ENCODE results near the gene AAK1. TPM values are rescaled to one million over a fixed set of nuclear protein-coding genes. Genes with fewer than 3 reads are reported as not detected.
A peak's percentile ranks its signal among the peaks of the same experiment; 100 is the strongest.
"Not testable (repeated sequence)": the region's sequence is repeated elsewhere in the genome, so short reads cannot be mapped to it uniquely, and the experiment has no call there.

AAK1 gene
- total RNA-seq, 2 experiments from 2014 or later = 114 to 115 TPM

- Mint-ChIP-seq H3K36me3 (ENCODE audit: low read depth) (peaks cover 13% of the 10 kb centered on the region), H3K27me3 (no peaks in the 10 kb centered on the region), H3K9me3 (peaks cover 4% of the 10 kb centered on the region), H3K27ac (no peak overlapping the region), H3K4me1 (ENCODE audit: low read depth) (peaks cover 16% of the 10 kb centered on the region), H3K4me3 (no peak overlapping the region)
- ATAC-seq = no peak
- CTCF ChIA-PET = interaction anchor here (0.8 to 7.4 kb wide), 4 partner anchors 14 to 64 kb away, joined by 3 to 40 read pairs (median 4); no protein-coding TSS in a partner anchor
- POLR2A ChIA-PET = interaction anchor here (0.9 to 1.0 kb wide), 2 partner anchors 17 to 23 kb away, joined by 3 to 5 read pairs; no protein-coding TSS in a partner anchor
- DNase-seq = no peak
- intact Hi-C loops (cut with micrococcal nuclease) = loop anchor here (1.0 kb wide), 1 partner anchor 8 kb away; no protein-coding TSS in a partner anchor
- TF ChIP-seq CTCF (IDR thresholded peaks at IDR 0.05) = no peak
Measured at GRCh38 chr2:69624611-69625010, 18.9 kb downstream of the AAK1 start.

GRCh38 chr2:69624131-69624530 lies 19.4 kb downstream of the AAK1 start:
- H3K27ac Mint-ChIP-seq = no peak overlapping the region
- ChIA-PET POLR2A (interaction anchor here (1.9 kb wide), 1 partner anchor 13 kb away, joined by 6 read pairs; no protein-coding TSS in a partner anchor), CTCF (interaction anchor here (0.8 to 7.4 kb wide), 5 partner anchors 15 to 63 kb away, joined by 3 to 40 read pairs (median 4); no protein-coding TSS in a partner anchor)
- no peak for DNase-seq
- H3K27me3 Mint-ChIP-seq = no peaks in the 10 kb centered on the region
- H3K4me1 Mint-ChIP-seq (ENCODE audit: low read depth) = peaks cover 16% of the 10 kb centered on the region
- no peak for ATAC-seq
- H3K9me3 Mint-ChIP-seq = peaks cover 4% of the 10 kb centered on the region
- no peak overlapping the region for H3K4me3 Mint-ChIP-seq
- TF ChIP-seq CTCF (IDR thresholded peaks at IDR 0.05) = no peak
- intact Hi-C loops (cut with micrococcal nuclease) = no loop called here
- H3K36me3 Mint-ChIP-seq (ENCODE audit: low read depth) = peaks cover 13% of the 10 kb centered on the region

- ChIA-PET POLR2A (interaction anchor here (1.9 kb wide), 1 partner anchor 14 kb away, joined by 6 read pairs; no protein-coding TSS in a partner anchor), CTCF (interaction anchor here (1.1 to 7.4 kb wide), 4 partner anchors 16 to 58 kb away, joined by 3 to 40 read pairs (median 14); no protein-coding TSS in a partner anchor)
- Mint-ChIP-seq H3K27ac (peak overlapping the region; percentile 84), H3K4me3 (peak overlapping the region; percentile 55), H3K36me3 (ENCODE audit: low read depth) (peaks cover 13% of the 10 kb centered on the region), H3K9me3 (peaks cover 4% of the 10 kb centered on the region), H3K27me3 (no peaks in the 10 kb centered on the region), H3K4me1 (ENCODE audit: low read depth) (peaks cover 16% of the 10 kb centered on the region)
- no peak for TF ChIP-seq CTCF (IDR thresholded peaks at IDR 0.05)
- intact Hi-C loops (cut with micrococcal nuclease) = no loop called here
- no peak for ATAC-seq
- DNase-seq = no peak
Measured at GRCh38 chr2:69623236-69623635, 20.3 kb downstream of the AAK1 start.

- Mint-ChIP-seq H3K36me3 (ENCODE audit: low read depth) (peaks cover 13% of the 10 kb centered on the region), H3K27ac (peak overlapping the region; percentile 84), H3K4me3 (peak overlapping the region; percentile 55), H3K4me1 (ENCODE audit: low read depth) (peaks cover 16% of the 10 kb centered on the region)
- intact Hi-C loops (cut with micrococcal nuclease); H3K9me3 Mint-ChIP-seq; ATAC-seq; H3K27me3 Mint-ChIP-seq: not testable (repeated sequence)
- DNase-seq = peak; percentile 46
- POLR2A ChIA-PET = interaction anchor here (0.6 to 1.9 kb wide), 3 partner anchors 15 to 23 kb away, joined by 3 to 6 read pairs (median 3); no protein-coding TSS in a partner anchor
- CTCF ChIA-PET = interaction anchor here (0.7 to 2.5 kb wide), 3 partner anchors 22 to 58 kb away, joined by 3 to 24 read pairs (median 3); no protein-coding TSS in a partner anchor
Measured at GRCh38 chr2:69622805-69623204, 20.7 kb downstream of the AAK1 start.

GRCh38 chr2:69622017-69622540 lies 21.5 kb downstream of the AAK1 start:
- peaks cover 13% of the 10 kb centered on the region for H3K36me3 Mint-ChIP-seq (ENCODE audit: low read depth)
- DNase-seq; H3K4me3 Mint-ChIP-seq; H3K27ac Mint-ChIP-seq; H3K27me3 Mint-ChIP-seq; H3K9me3 Mint-ChIP-seq; ATAC-seq; intact Hi-C loops (cut with micrococcal nuclease): not testable (repeated sequence)
- H3K4me1 Mint-ChIP-seq (ENCODE audit: low read depth) = peaks cover 16% of the 10 kb centered on the region
- ChIA-PET POLR2A (interaction anchor here (0.6 to 1.9 kb wide), 6 partner anchors 12 to 23 kb away, joined by 3 to 6 read pairs (median 4); partner anchors contain the start of gene AAK1), CTCF (interaction anchor here (0.7 to 2.5 kb wide), 4 partner anchors 22 to 57 kb away, joined by 3 to 24 read pairs (median 3); no protein-coding TSS in a partner anchor)
